ENCODE results near the gene ANGEL1. TPM values are rescaled to one million over a fixed set of nuclear protein-coding genes. Genes with fewer than 3 reads are reported as not detected.
A peak's percentile ranks its signal among the peaks of the same experiment; 100 is the strongest.

ANGEL1 gene
- polyA plus RNA-seq, 1 of the 3 experiments (the other 2 are of a cell fraction): 14.1 TPM

DNA sequence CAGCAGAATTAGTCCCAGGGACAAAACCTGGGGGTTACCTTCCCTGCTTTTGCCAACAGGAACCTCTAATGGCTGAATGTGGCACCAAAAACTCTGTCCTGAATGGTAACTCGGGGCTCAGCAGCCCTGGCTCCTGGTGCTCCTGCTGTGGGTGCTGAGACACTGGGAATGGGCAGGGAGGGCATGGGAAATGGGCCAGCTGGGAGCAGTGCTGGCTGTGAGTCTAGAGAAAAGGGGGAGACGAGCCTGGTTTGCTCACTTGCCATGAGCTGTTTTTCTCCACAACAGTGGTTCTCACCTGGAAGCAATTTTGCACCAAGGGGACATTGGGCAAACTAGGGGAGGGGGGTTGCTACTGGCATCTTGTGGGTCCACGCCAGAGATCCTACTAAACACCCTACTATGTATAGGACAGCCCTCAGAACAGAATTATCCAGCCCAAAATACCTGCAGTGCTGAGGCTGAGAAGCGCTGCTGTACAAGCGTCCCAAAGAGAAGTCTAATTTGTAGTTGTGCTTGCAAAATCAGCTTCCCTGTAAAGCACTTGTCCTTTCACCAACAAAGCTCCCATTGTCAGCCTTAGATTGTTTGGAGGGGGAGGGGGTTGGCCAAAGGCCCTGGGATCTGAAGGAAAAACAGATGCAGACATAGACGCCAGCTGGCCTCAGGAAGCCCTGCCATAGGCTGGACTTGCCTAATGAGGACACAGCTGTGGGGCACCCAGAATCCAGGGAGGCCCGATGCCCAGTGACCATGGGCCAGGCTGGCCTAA lies 17.2 kb upstream of the ANGEL1 start:
- DNase-seq: peak; percentile 55
- 44% methylated on average over 6 of the region's 7 CpGs for WGBS (ENCODE audit: low lambda C conversion rate)
- no peaks in the 10 kb centered on the region for H3K9me3 ChIP-seq
- no peak overlapping the region for H3K9ac ChIP-seq
- H3K27ac ChIP-seq (ENCODE audit: low read depth in 2 of 2, low read length in 1 of 2): peak overlapping the region in 1 of 2 experiments; percentile 25; a peak in 1 of 4 replicates
- TF ChIP-seq, protein P1, sequence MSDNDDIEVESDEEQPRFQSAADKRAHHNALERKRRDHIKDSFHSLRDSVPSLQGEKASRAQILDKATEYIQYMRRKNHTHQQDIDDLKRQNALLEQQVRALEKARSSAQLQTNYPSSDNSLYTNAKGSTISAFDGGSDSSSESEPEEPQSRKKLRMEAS (IDR thresholded peaks at IDR 0.05; ENCODE audit: low read depth): no peak
- TF ChIP-seq NFIC (IDR thresholded peaks at IDR 0.05; ENCODE audit: borderline replicate concordance): no peak
- TF ChIP-seq, protein P2, sequence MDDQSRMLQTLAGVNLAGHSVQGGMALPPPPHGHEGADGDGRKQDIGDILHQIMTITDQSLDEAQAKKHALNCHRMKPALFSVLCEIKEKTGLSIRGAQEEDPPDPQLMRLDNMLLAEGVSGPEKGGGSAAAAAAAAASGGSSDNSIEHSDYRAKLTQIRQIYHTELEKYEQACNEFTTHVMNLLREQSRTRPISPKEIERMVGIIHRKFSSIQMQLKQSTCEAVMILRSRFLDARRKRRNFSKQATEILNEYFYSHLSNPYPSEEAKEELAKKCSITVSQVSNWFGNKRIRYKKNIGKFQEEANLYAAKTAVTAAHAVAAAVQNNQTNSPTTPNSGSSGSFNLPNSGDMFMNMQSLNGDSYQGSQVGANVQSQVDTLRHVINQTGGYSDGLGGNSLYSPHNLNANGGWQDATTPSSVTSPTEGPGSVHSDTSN (IDR thresholded peaks at IDR 0.05): no peak
- no peak for TF ChIP-seq POLR2AphosphoS5 (IDR thresholded peaks at IDR 0.05; ENCODE audit: low read depth, low read length)
- TF ChIP-seq MXI1 (IDR thresholded peaks at IDR 0.05; ENCODE audit: low read depth, low read length): no peak
- TF ChIP-seq ELF1 (IDR thresholded peaks at IDR 0.05): no peak
- TF ChIP-seq EZH2phosphoT487 (IDR thresholded peaks at IDR 0.05; ENCODE audit: borderline replicate concordance, low read depth): no peak
- TF ChIP-seq FOXM1 (IDR thresholded peaks at IDR 0.05; ENCODE audit: low read depth): no peak
- ChIA-PET POLR2A (no interaction called here), CTCF (interaction anchor here (1.0 to 2.3 kb wide), 3 partner anchors 46 to 781 kb away, joined by 3 to 5 read pairs (median 4); no protein-coding TSS in a partner anchor)
- H3K79me2 ChIP-seq (ENCODE audit: insufficient read depth): no peaks in the 10 kb centered on the region
- H3K36me3 ChIP-seq (replicated peaks in 1 of 2; ENCODE audit: control insufficient read depth in 1 of 2, insufficient read depth in 2 of 2, low read length in 1 of 2): no peaks in the 10 kb centered on the region
- H3K27me3 ChIP-seq (ENCODE audit: insufficient read depth): no peaks in the 10 kb centered on the region; the same call in 1 of the 2 replicates
- no peak overlapping the region for H3K4me3 ChIP-seq (ENCODE audit: low read depth in 2 of 2, low read length in 1 of 2)
- no peaks in the 10 kb centered on the region for H3K9me2 ChIP-seq
- no peak overlapping the region for H3K4me2 ChIP-seq
- no peaks in the 10 kb centered on the region for H4K20me1 ChIP-seq (ENCODE audit: insufficient read depth)
- no peaks in the 10 kb centered on the region for H3F3A ChIP-seq (replicated peaks; ENCODE audit: insufficient read depth)
- H2AFZ ChIP-seq (ENCODE audit: low read depth): no peak overlapping the region
- peaks cover 0 to 13% of the 10 kb centered on the region in 2 experiments; a peak in 1 of 4 replicates for H3K4me1 ChIP-seq (ENCODE audit: control insufficient read depth in 1 of 2, insufficient read depth in 2 of 2, low read depth in 1 of 2, low read length in 1 of 2)

DNA sequence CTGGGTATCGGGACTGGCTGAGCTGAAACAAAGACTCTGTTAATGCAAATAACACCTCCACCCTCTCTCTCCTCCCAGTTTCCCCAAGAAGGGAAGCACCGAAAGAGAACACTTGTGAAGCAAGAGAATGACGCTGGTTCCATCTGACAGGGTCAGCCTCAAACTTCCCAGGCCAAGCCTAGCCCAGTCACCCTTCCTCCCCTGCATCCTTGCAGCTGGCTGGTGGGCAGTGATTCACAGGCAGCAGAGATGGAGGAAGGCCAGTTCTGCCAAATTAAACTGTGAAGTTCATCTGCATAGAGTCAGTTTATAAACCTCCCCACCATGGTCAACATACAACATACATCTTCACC lies 16.3 kb upstream of the ANGEL1 start:
- WGBS (ENCODE audit: low lambda C conversion rate): 73% methylated on average over 3 of the region's 3 CpGs
- POLR2A ChIA-PET: no interaction called here
- Histone ChIP-seq H3K79me2 (ENCODE audit: insufficient read depth) (no peaks in the 10 kb centered on the region), H3K9me3 (no peaks in the 10 kb centered on the region), H4K20me1 (ENCODE audit: insufficient read depth) (no peaks in the 10 kb centered on the region), H3K27ac (ENCODE audit: low read depth in 2 of 2, low read length in 1 of 2) (no peak overlapping the region), H3K36me3 (replicated peaks in 1 of 2; ENCODE audit: control insufficient read depth in 1 of 2, insufficient read depth in 2 of 2, low read length in 1 of 2) (no peaks in the 10 kb centered on the region), H3K4me2 (no peak overlapping the region), H3K4me1 (ENCODE audit: control insufficient read depth in 1 of 2, insufficient read depth in 2 of 2, low read depth in 1 of 2, low read length in 1 of 2) (peaks cover 0 to 13% of the 10 kb centered on the region in 2 experiments; a peak in 1 of 4 replicates), H3F3A (replicated peaks; ENCODE audit: insufficient read depth) (no peaks in the 10 kb centered on the region), H3K9me2 (no peaks in the 10 kb centered on the region), H3K9ac (no peak overlapping the region), H3K4me3 (ENCODE audit: low read depth in 2 of 2, low read length in 1 of 2) (no peak overlapping the region), H3K27me3 (ENCODE audit: insufficient read depth) (no peaks in the 10 kb centered on the region; the same call in 1 of the 2 replicates), H2AFZ (ENCODE audit: low read depth) (no peak overlapping the region)
- TF ChIP-seq YY1 (IDR thresholded peaks at IDR 0.05; ENCODE audit: low read depth) (no peak), EZH2phosphoT487 (IDR thresholded peaks at IDR 0.05; ENCODE audit: borderline replicate concordance, low read depth) (no peak), JUND (IDR thresholded peaks at IDR 0.05) (no peak), RXRA (IDR thresholded peaks at IDR 0.05; ENCODE audit: borderline replicate concordance, low read depth) (no peak), CHD2 (IDR thresholded peaks at IDR 0.05; ENCODE audit: low read length, partially characterized antibody) (no peak), GATA2 (CRISPR knock-in tag; IDR thresholded peaks at IDR 0.05) (no peak), RFX5 (IDR thresholded peaks at IDR 0.05; ENCODE audit: low read length) (no peak), SIN3A (IDR thresholded peaks at IDR 0.05; ENCODE audit: borderline replicate concordance, low read depth, low read length) (no peak), ELF1 (IDR thresholded peaks at IDR 0.05) (no peak), FOXM1 (IDR thresholded peaks at IDR 0.05; ENCODE audit: low read depth) (no peak), FOXJ3 (CRISPR knock-in tag; IDR thresholded peaks at IDR 0.05) (no peak), SMC3 (IDR thresholded peaks at IDR 0.05; ENCODE audit: low read depth, low read length) (no peak)
- TF ChIP-seq, protein P3, sequence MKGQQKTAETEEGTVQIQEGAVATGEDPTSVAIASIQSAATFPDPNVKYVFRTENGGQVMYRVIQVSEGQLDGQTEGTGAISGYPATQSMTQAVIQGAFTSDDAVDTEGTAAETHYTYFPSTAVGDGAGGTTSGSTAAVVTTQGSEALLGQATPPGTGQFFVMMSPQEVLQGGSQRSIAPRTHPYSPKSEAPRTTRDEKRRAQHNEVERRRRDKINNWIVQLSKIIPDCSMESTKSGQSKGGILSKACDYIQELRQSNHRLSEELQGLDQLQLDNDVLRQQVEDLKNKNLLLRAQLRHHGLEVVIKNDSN (IDR thresholded peaks at IDR 0.05; ENCODE audit: borderline replicate concordance, low read depth): no peak
- DNase-seq: no peak
- CTCF ChIA-PET: interaction anchor here (2.3 kb wide), 1 partner anchor 118 kb away, joined by 5 read pairs; no protein-coding TSS in a partner anchor

All from SK-N-SH (cell line).